Measurements from ENCODE around the gene LRPAP1. TPM values are rescaled to one million over a fixed set of nuclear protein-coding genes. Genes with fewer than 3 reads are reported as not detected.

LRPAP1 gene
- polyA plus RNA-seq, 1 donor: 219 TPM

DNA sequence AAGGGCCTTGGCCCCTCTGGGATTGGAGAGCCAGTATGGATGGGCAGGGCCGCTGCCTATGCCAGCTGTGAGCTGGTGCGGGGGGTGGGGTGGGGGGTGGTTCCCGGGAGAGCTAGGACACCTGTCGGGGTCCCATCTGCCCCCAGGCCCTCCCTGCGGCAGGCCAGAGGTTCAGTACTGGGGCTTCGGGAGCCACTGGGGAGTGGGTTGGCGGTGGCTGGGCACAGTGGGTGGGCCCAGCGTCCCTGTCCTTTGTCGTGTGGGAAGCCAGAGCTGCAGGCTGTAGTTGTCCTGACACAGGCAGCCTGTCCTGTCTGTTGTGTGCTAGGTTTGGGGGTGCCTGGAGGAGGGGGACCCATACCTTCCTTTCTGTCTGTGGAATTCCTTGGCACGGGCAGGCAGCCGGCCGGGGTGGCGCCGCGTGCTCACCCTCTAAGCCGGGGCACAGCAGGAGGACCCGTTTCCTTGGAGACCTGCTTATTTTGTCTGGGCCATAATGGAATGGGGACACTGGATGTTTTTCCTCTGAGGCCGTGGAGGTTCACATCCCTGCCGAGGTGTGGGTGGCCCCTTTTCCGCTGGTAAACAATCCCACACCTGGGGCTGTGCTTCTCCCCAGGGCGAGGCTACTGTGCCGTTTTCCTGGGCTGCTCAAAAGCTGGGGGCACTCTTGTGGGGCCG is 54.3 kb downstream of the LRPAP1 start:
- peaks cover 8% of the 10 kb centered on the region for H3K4me1 ChIP-seq (ENCODE audit: control insufficient read depth, insufficient read depth, low read length)
- H3K27me3 ChIP-seq (ENCODE audit: control insufficient read depth, insufficient read depth, low read length): peaks cover 44% of the 10 kb centered on the region
- no peak overlapping the region for H3K4me3 ChIP-seq (ENCODE audit: low read length)
- no CpG with 5 or more reads among the region's 23 CpGs for WGBS (ENCODE audit: insufficient coverage, low lambda C conversion rate)
- no peak for DNase-seq
- no peaks in the 10 kb centered on the region for H3K9me3 ChIP-seq (ENCODE audit: control insufficient read depth, low read depth, low read length)
- no peak overlapping the region for H3K27ac ChIP-seq (ENCODE audit: low read length)
- no peaks in the 10 kb centered on the region for H3K36me3 ChIP-seq (ENCODE audit: control insufficient read depth, insufficient read depth, low read length)

DNA sequence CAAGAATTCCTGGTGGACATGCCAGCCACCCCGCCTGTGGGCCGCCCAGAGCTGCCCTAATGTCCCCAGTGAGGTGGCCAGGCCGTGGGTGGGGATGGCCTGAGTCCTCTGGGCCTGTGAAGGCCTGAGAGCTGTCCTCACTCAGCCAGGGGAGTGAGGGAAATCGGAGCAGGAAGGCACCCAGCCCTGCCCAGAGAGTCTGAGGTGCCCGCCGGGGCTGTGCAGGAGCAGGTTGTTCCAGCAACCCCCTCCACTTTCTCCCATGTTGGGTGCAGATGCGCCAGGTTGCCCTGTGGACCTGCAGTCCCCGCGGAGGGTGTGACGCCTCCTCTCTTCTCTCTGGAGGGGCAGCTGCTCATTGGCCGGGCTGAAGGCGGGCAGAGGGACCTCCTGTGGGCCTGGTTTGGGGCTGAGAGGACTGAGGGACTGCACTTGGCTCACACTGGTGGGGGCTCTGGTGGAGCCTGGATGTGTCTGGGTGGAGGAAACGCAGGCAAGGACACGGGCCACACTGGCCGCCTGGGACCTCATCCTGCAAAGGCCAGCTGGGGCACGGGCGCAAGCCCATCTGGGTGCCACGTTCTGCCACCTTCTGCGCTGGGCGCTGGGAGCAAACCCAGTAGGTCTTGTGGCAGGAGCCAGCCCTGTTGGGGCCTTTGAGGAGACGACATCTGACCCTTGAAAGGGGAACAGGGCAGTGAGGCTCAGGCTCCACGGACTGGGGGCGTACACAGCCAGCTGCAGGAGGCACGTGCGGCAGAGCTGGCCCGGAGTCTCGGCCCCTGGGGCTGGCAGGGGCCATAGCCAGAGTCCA is 55.1 kb downstream of the LRPAP1 start:
- H3K27ac ChIP-seq (ENCODE audit: low read length): no peak overlapping the region
- H3K27me3 ChIP-seq (ENCODE audit: control insufficient read depth, insufficient read depth, low read length): peaks cover 37% of the 10 kb centered on the region
- H3K9me3 ChIP-seq (ENCODE audit: control insufficient read depth, low read depth, low read length): no peaks in the 10 kb centered on the region
- H3K4me1 ChIP-seq (ENCODE audit: control insufficient read depth, insufficient read depth, low read length): peaks cover 8% of the 10 kb centered on the region
- no peaks in the 10 kb centered on the region for H3K36me3 ChIP-seq (ENCODE audit: control insufficient read depth, insufficient read depth, low read length)
- no peak overlapping the region for H3K4me3 ChIP-seq (ENCODE audit: low read length)
- no CpG with 5 or more reads among the region's 27 CpGs for WGBS (ENCODE audit: insufficient coverage, low lambda C conversion rate)
- no peak for DNase-seq

DNA sequence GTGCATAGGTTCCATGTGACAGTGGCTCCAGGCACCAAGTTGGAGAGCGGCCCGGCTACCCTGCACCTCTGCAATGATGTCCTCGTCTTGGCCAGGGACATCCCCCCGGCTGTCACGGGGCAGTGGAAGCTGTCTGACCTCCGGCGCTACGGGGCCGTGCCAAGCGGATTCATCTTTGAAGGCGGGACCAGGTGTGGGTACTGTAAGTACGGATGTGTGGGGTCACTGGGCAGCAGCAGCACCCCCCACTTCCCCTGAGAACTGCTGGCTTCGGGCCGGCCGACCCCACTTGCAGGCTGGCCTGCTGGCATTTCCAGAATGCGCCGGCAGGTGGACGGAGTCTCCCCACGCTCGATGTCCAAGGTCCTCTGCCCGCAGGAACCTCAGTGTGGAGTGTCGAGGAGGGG is 55.9 kb downstream of the LRPAP1 start:
- DNase-seq: no peak
- no peak overlapping the region for H3K27ac ChIP-seq (ENCODE audit: low read length)
- no CpG with 5 or more reads among the region's 22 CpGs for WGBS (ENCODE audit: insufficient coverage, low lambda C conversion rate)

DNA sequence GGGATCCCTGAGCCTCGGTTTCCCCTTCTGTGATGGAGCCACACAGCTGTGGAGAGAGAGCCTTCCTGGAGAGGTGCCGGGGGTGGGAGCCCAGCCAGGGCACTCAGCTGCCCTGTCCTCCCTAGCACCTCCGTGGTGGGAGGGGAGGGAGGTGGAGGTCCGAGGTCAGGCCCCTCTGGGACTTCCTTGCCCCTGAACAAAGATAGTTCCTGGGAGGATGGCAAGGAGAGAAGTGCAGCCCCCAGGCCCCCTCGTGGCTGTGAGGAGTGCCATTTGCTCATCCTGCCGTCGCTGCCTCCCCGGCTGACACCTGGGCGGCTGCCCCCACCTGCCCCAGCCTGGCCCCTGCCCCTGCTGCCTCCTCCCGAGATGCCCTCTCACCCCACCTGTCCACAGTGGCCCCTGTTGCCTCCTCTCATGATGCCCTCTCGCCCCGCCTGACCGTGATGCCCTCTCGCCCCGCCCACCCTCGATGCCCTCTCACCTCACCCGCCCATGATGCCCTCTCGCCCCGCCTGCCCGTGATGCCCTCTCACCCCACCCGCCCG is 56.4 kb downstream of the LRPAP1 start:
- Histone ChIP-seq H3K4me1 (ENCODE audit: control insufficient read depth, insufficient read depth, low read length) (no peaks in the 10 kb centered on the region), H3K27me3 (ENCODE audit: control insufficient read depth, insufficient read depth, low read length) (peaks cover 27% of the 10 kb centered on the region), H3K27ac (ENCODE audit: low read length) (no peak overlapping the region), H3K36me3 (ENCODE audit: control insufficient read depth, insufficient read depth, low read length) (no peaks in the 10 kb centered on the region), H3K4me3 (ENCODE audit: low read length) (no peak overlapping the region), H3K9me3 (ENCODE audit: control insufficient read depth, low read depth, low read length) (no peaks in the 10 kb centered on the region)
- WGBS (ENCODE audit: insufficient coverage, low lambda C conversion rate): no CpG with 5 or more reads among the region's 22 CpGs
- no peak for DNase-seq

More for the DNA sequence above, 55.9 kb downstream of the LRPAP1 start:
- H3K36me3 ChIP-seq (ENCODE audit: control insufficient read depth, insufficient read depth, low read length): no peaks in the 10 kb centered on the region
- H3K4me1 ChIP-seq (ENCODE audit: control insufficient read depth, insufficient read depth, low read length): peaks cover 4% of the 10 kb centered on the region
- H3K9me3 ChIP-seq (ENCODE audit: control insufficient read depth, low read depth, low read length): no peaks in the 10 kb centered on the region
- peaks cover 32% of the 10 kb centered on the region for H3K27me3 ChIP-seq (ENCODE audit: control insufficient read depth, insufficient read depth, low read length)
- no peak overlapping the region for H3K4me3 ChIP-seq (ENCODE audit: low read length)

DNA sequence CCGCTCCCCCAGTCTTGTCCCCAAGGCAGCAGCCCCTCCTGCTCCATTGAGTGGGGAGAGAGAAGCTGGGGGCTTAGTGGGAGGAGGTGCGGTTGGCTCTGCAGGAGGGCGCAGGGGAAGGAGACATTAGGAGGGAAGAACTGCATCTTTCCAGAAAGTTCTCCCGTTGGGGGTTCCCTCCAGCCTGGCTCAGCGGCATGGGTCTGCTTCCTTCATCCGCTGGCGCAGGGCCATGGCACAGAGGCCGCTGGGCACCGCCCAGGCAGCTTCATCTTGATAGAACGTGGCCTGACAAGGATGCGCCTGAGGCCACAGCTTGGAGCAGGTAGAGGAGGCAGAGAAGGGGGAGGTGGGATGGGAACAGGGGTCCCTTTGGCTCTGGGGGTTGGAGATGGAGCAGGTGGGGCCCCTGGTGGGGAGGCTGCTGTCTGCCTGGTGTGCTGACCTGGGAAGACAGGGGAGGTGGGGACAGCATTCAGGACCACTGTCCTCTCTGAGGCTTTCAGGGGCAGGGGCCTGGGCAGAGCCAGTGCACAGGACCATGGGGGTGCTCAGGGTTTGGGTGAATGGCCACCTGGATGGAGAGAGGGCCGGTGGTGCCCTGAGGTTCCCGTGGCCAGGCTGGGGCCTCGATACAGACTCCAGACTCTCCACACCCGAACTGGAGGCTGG is 57.0 kb downstream of the LRPAP1 start:
- Histone ChIP-seq H3K27me3 (ENCODE audit: control insufficient read depth, insufficient read depth, low read length) (peaks cover 27% of the 10 kb centered on the region), H3K4me1 (ENCODE audit: control insufficient read depth, insufficient read depth, low read length) (no peaks in the 10 kb centered on the region), H3K4me3 (ENCODE audit: low read length) (no peak overlapping the region), H3K9me3 (ENCODE audit: control insufficient read depth, low read depth, low read length) (no peaks in the 10 kb centered on the region), H3K27ac (ENCODE audit: low read length) (no peak overlapping the region), H3K36me3 (ENCODE audit: control insufficient read depth, insufficient read depth, low read length) (no peaks in the 10 kb centered on the region)
- no CpG with 5 or more reads among the region's 15 CpGs for WGBS (ENCODE audit: insufficient coverage, low lambda C conversion rate)
- no peak for DNase-seq

DNA sequence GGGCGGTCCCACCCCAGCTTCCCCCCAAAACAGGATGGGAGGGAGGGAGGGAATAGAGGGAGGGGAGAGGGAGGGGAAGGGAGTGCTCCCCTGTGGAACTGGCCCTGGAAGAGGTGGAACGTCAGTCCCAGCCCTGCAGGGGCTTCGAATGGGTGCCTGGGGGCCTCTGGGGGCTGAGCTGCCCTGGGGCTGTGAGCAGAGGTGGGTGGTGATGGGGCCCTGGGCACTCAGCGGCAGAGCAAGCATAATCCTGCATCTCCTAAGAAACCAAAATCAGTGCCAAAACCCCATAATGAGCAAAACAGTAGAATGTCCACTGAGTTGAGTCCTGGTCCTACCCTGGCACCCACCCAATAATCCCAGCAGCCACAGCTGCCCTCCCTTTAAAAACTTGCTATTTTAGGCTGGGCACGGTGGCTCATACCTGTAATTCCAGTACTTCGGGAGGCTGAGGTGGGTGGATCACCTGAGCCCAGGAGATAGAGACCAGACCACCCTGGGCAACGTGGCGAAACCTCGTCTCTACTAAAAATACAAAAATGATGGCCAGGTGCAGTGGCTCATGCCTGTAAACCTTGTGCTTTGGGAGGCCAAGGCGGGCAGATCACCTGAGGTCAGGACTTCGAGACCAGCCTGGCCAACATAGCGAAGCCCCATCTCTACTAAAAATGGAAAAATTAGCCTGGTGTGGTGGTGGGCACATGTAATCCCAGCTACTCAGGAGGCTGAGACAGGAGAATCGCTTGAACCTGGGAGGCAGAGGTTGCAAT is 58.0 kb downstream of the LRPAP1 start:
- no CpG with 5 or more reads among the region's 13 CpGs for WGBS (ENCODE audit: insufficient coverage, low lambda C conversion rate)
- no peak for DNase-seq
- Histone ChIP-seq H3K27me3 (ENCODE audit: control insufficient read depth, insufficient read depth, low read length) (peaks cover 29% of the 10 kb centered on the region), H3K36me3 (ENCODE audit: control insufficient read depth, insufficient read depth, low read length) (no peaks in the 10 kb centered on the region), H3K4me1 (ENCODE audit: control insufficient read depth, insufficient read depth, low read length) (no peaks in the 10 kb centered on the region), H3K27ac (ENCODE audit: low read length) (no peak overlapping the region), H3K4me3 (ENCODE audit: low read length) (no peak overlapping the region), H3K9me3 (ENCODE audit: control insufficient read depth, low read depth, low read length) (no peaks in the 10 kb centered on the region)

DNA sequence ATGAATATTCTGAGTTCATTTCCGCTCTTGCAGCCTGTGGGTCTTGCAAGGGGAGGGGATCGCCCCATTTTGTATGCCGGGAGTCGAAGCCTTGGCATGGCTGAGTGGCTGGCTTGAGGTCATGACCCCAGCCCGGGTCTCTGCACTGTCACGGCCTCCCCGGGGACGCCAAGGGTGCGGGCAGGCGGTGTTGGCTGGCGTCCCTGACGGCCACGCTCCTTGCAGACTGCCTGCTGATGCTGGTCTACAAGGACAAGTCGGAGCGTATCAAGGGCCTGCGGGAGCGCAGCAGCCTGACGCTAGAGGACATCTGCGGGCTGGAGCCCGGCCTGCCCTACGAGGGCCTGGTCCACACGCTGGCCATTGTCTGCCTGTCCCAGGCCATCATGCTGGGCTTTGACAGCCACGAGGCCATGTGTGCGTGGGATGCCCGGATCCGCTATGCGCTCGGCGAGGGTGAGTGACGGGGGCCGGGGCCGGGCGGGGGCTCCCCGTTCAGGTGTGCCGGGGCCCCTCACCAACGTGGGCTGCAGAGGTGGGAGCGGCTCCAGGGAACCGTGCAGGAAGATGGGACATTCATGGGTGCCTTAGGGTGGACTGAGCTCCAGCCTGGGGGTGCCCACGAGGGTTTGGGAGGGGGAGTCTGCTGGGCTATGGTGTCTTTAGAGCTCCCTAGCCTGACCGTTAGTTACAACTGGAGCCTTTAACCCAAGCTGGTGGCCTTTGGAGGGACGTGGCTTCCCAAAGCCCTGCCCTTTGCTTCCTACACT is 58.9 kb downstream of the LRPAP1 start:
- DNase-seq: no peak
- no peak overlapping the region for H3K27ac ChIP-seq (ENCODE audit: low read length)

DNA sequence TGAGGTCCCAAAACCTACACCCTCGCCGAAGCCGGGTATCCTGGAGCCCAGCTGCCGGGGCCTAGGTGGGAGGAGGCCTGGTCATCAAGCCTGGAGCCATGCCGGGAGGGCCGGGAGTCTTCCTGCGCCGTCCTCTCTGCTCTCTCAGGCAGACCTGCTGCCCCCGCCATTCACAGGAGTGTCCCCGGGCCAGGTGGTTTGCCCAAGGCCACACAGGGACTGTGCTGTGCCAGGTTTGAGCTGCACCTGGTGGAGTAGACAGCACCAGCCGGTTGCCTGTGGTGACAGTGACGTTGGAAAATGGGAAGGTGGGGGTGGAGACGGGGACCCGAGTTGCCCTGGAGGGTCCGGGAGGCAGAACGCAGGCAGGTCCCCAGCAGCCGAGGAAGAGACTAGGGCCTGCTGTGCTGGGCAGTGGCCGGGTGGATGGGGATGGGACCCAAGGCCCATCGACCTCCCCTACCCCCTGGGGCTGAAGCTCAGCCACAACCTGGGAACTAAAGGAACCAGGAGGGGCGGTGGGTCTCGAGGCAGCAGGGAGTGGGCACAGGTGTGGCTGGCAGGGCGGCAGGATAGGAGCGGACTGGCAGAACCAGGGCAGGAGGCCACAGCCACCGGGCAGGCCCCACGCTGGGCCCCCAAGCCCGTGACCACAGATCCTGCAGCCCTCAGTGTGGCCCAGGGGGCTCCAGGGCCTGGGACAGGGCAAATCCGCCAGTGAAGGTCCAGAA is 59.6 kb downstream of the LRPAP1 start:
- Histone ChIP-seq H3K27ac (ENCODE audit: low read length) (no peak overlapping the region), H3K4me1 (ENCODE audit: control insufficient read depth, insufficient read depth, low read length) (no peaks in the 10 kb centered on the region), H3K4me3 (ENCODE audit: low read length) (no peak overlapping the region), H3K27me3 (ENCODE audit: control insufficient read depth, insufficient read depth, low read length) (peaks cover 17% of the 10 kb centered on the region), H3K9me3 (ENCODE audit: control insufficient read depth, low read depth, low read length) (peaks cover 4% of the 10 kb centered on the region), H3K36me3 (ENCODE audit: control insufficient read depth, insufficient read depth, low read length) (no peaks in the 10 kb centered on the region)
- DNase-seq: no peak
- no CpG with 5 or more reads among the region's 27 CpGs for WGBS (ENCODE audit: insufficient coverage, low lambda C conversion rate)

More for the DNA sequence above, 58.9 kb downstream of the LRPAP1 start:
- no peaks in the 10 kb centered on the region for H3K4me1 ChIP-seq (ENCODE audit: control insufficient read depth, insufficient read depth, low read length)
- H3K9me3 ChIP-seq (ENCODE audit: control insufficient read depth, low read depth, low read length): peaks cover 4% of the 10 kb centered on the region
- H3K27me3 ChIP-seq (ENCODE audit: control insufficient read depth, insufficient read depth, low read length): peaks cover 21% of the 10 kb centered on the region
- H3K4me3 ChIP-seq (ENCODE audit: low read length): no peak overlapping the region
- WGBS (ENCODE audit: insufficient coverage, low lambda C conversion rate): no CpG with 5 or more reads among the region's 41 CpGs
- H3K36me3 ChIP-seq (ENCODE audit: control insufficient read depth, insufficient read depth, low read length): no peaks in the 10 kb centered on the region

DNA sequence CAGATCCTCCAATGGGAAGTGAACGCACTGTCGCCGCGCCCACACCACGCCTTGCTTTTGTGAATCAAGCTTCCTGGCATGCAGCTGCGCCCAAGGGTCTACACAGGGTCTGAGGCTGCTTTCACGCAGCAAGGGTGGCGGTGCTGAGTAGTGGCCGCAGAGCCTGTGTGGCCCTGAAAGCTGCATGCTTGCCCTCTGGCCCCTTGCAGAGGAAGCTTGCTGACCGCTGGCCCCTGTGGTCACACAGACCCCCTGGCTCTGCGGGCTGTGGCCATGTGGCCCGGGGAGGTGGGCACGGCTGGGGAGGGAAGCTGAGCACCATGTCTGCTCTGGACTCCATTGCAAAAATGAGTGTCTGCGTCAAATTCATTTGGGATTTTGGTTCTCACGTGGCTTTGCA is 60.3 kb downstream of the LRPAP1 start:
- no peak for DNase-seq
- Histone ChIP-seq H3K27ac (ENCODE audit: low read length) (no peak overlapping the region), H3K27me3 (ENCODE audit: control insufficient read depth, insufficient read depth, low read length) (peaks cover 12% of the 10 kb centered on the region), H3K36me3 (ENCODE audit: control insufficient read depth, insufficient read depth, low read length) (no peaks in the 10 kb centered on the region), H3K9me3 (ENCODE audit: control insufficient read depth, low read depth, low read length) (peaks cover 4% of the 10 kb centered on the region), H3K4me3 (ENCODE audit: low read length) (no peak overlapping the region), H3K4me1 (ENCODE audit: control insufficient read depth, insufficient read depth, low read length) (no peaks in the 10 kb centered on the region)
- WGBS (ENCODE audit: insufficient coverage, low lambda C conversion rate): 100% methylated on average over 2 of the region's 15 CpGs

Measured in large intestine (tissue), 3 donors.